Measurements from ENCODE around the gene WTAP. TPM values are rescaled to one million over a fixed set of nuclear protein-coding genes. Genes with fewer than 3 reads are reported as not detected.

Gene WTAP
- total RNA-seq: 10 to 100 TPM; 57.8 to 76.7 (median 67.9) TPM

GRCh38 chr6:159726918-159727716 lies at the start of gene WTAP:
Gene WTAP, plus strand, starts transcription at chr6:159727506. Its CDS starts 8,760 bp downstream, at chr6:159736266.
- WGBS, 2 donors: 0 to 1% methylated on average over 20 to 52 of the region's 93 CpGs
- intact Hi-C loops (cut with DNase I; ENCODE audit: low total_unique reads): no loop called here
- TF ChIP-seq, protein P1, sequence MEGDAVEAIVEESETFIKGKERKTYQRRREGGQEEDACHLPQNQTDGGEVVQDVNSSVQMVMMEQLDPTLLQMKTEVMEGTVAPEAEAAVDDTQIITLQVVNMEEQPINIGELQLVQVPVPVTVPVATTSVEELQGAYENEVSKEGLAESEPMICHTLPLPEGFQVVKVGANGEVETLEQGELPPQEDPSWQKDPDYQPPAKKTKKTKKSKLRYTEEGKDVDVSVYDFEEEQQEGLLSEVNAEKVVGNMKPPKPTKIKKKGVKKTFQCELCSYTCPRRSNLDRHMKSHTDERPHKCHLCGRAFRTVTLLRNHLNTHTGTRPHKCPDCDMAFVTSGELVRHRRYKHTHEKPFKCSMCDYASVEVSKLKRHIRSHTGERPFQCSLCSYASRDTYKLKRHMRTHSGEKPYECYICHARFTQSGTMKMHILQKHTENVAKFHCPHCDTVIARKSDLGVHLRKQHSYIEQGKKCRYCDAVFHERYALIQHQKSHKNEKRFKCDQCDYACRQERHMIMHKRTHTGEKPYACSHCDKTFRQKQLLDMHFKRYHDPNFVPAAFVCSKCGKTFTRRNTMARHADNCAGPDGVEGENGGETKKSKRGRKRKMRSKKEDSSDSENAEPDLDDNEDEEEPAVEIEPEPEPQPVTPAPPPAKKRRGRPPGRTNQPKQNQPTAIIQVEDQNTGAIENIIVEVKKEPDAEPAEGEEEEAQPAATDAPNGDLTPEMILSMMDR (IDR thresholded peaks at IDR 0.05): peak in 1 of 3 donors; percentile 22
- TF ChIP-seq POLR2A (IDR thresholded peaks at IDR 0.05): peak in 1 of 2 donors; percentile 69
- peak within 1 kb of the TSS; percentile 85 for H3K4me3 ChIP-seq (ENCODE audit: low read depth, poor library complexity, severe bottlenecking)
- DNase-seq (ENCODE audit: low spot score in 2 of 2): peak; percentile 95 to 99

- DNase-seq (ENCODE audit: low spot score in 2 of 2): no peak
- WGBS, 2 donors: 93 to 96% methylated on average over 5 of the region's 5 CpGs
- intact Hi-C loops (cut with DNase I; ENCODE audit: low total_unique reads): no loop called here
- no peak for TF ChIP-seq POLR2A (IDR thresholded peaks at IDR 0.05)
- TF ChIP-seq, protein P1 (IDR thresholded peaks at IDR 0.05): no peak
- no peak overlapping the region for H3K4me3 ChIP-seq (ENCODE audit: low read depth, poor library complexity, severe bottlenecking)
These were observed 49.7 kb upstream of the WTAP start for GRCh38 chr6:159677506-159678165.

GRCh38 chr6:159678574-159678973 lies 48.7 kb upstream of the WTAP start:
- 96 to 97% methylated on average over 3 of the region's 3 CpGs for WGBS, 2 donors
- TF ChIP-seq, protein P1 (IDR thresholded peaks at IDR 0.05): no peak
- TF ChIP-seq POLR2A (IDR thresholded peaks at IDR 0.05): no peak
- no peak overlapping the region for H3K4me3 ChIP-seq (ENCODE audit: low read depth, poor library complexity, severe bottlenecking)
- intact Hi-C loops (cut with DNase I; ENCODE audit: low total_unique reads): no loop called here
- no peak for DNase-seq (ENCODE audit: low spot score in 2 of 2)

- DNase-seq (ENCODE audit: low spot score in 2 of 2): no peak
- TF ChIP-seq, protein P1 (IDR thresholded peaks at IDR 0.05): no peak
- TF ChIP-seq POLR2A (IDR thresholded peaks at IDR 0.05): no peak
These were observed 47.9 kb upstream of the WTAP start for GRCh38 chr6:159679091-159680077.

DNA sequence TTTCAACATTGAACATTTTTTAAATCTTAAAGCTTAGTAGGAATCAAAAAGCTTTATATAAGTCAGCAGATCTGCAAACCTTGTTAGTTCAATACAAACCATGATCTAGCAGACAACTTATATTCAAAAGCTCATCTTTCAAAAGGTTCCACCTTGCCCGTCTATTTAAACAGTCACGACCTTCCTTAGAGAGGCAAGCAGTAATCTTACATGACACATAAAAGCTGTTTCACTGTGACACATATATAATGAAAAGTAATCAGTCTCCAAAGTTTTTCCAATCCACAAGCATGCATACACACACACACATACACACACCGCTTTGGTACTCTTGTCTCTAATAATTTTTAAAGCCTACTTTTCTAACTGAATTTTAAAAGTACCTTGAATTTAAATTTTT lies 47.2 kb upstream of the WTAP start:
- H3K4me3 ChIP-seq (ENCODE audit: low read depth, poor library complexity, severe bottlenecking): no peak overlapping the region
- 91 to 92% methylated on average over 3 of the region's 3 CpGs for WGBS, 2 donors
- intact Hi-C loops (cut with DNase I; ENCODE audit: low total_unique reads): no loop called here
- no peak for TF ChIP-seq POLR2A (IDR thresholded peaks at IDR 0.05)
- TF ChIP-seq, protein P1 (IDR thresholded peaks at IDR 0.05): no peak
- DNase-seq (ENCODE audit: low spot score in 2 of 2): no peak

More at GRCh38 chr6:159679091-159680077, 47.9 kb upstream of the WTAP start:
- WGBS, 2 donors: 73 to 76% methylated on average over 5 of the region's 5 CpGs
- intact Hi-C loops (cut with DNase I; ENCODE audit: low total_unique reads): no loop called here
- H3K4me3 ChIP-seq (ENCODE audit: low read depth, poor library complexity, severe bottlenecking): no peak overlapping the region
